COLO668 (cell line): Measurements from ENCODE around the gene TNFRSF19.

Source experiments
- DNase-seq: peaks from one replicate; lab custom pipeline; 2025; ENCODE audit not compliant: unreplicated experiment; lab: John Stamatoyannopoulos, UW

The TNFRSF19 gene

GRCh38 chr13:23714672-23715071 lies 144.5 kb downstream of the TNFRSF19 start:
- no peak for DNase-seq

DNA sequence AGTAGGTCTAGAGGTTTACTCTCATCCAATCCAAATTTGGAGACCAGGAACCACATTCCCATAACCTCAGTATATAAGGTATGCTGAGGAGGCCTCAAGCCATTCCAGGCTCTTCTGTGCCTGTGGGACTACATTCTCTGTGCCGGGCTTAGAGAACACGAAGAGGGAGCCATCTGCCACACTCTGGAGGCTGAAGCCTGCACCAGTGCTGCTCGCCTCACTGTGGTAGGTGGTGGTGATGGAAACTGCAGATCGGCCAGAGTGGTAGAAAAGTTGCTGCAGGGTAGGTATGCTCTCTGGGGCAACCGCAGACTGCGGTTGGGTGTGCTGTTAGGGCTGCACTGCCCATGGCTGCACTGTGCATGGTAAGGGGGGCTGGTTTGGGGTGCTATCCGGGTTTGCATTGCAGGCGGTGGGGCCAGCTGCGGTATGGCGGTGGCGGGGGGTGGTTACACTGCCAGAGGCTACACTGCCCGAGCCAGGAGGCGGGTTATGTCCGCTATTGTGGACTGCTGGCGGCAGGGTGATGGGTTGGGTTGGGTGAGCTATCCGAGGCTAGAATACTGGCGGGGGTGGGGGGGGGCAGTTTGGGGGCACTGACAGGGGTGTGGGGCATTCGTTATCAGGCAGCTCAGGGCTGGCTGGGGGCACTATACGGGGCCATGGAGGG lies 145.0 kb downstream of the TNFRSF19 start:
- no peak for DNase-seq

DNA sequence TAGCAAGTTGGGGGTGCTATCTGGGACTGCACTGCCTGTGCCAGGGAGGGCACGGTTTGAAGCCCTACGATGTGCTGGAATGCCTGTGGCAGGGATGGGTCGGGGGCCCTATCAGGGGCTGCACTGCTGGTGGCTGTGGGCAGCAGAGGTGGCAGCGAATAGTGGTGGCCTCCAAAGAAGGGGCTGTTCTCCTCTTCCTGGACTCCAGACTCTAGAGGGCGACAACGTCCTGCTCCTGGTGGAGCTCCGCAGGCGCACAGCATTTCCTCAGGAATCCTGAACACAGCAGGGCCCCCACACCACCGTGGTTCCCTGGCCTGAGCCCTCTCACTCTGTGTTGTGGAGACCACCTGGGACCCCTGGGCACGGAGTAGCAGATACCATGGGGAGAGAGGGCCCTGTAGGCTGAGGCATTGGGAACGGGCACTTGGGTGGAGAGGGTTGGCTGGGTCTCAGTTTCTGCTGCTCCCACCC lies 145.6 kb downstream of the TNFRSF19 start:
- DNase-seq, result peak; percentile 73

DNA sequence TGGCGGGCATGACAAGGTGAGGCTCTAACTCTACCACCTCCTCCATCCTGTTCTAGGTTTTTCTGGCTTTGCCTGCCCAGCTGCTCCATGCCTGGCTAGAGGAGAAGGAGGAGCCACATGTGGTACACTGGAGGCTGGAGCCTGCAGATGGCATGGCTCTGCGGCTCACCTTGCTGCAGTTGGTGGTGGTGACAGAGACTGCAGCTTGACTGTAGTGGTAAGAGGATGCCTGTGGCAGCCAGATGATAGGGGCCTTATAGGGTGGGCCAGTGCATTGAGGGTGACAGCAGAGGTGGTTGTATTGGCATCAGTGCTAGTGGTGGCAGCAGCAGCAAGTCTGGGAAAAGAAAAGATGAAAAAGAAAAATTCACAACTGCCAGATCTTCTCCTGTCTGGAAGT lies 146.2 kb downstream of the TNFRSF19 start:
- DNase-seq, result no peak

DNA sequence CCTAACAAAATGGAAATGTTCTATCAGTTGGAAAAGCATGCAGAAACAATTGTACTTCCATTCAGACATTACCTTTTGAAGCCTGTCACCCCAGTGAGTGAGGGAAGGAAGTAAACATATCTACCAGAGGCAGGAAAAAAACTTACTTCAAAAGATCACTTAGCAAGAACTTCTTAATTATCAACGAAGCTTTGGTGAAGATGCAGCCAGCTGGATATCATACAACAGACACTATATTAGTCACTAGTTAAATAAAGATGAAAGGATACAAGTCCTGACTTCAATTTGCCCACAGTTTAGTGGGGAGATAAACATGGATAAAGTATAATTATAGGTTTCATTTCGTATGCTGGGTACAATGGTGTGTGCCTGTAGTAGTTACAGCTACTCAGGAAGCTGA lies 148.8 kb downstream of the TNFRSF19 start:
- DNase-seq, result no peak

DNA sequence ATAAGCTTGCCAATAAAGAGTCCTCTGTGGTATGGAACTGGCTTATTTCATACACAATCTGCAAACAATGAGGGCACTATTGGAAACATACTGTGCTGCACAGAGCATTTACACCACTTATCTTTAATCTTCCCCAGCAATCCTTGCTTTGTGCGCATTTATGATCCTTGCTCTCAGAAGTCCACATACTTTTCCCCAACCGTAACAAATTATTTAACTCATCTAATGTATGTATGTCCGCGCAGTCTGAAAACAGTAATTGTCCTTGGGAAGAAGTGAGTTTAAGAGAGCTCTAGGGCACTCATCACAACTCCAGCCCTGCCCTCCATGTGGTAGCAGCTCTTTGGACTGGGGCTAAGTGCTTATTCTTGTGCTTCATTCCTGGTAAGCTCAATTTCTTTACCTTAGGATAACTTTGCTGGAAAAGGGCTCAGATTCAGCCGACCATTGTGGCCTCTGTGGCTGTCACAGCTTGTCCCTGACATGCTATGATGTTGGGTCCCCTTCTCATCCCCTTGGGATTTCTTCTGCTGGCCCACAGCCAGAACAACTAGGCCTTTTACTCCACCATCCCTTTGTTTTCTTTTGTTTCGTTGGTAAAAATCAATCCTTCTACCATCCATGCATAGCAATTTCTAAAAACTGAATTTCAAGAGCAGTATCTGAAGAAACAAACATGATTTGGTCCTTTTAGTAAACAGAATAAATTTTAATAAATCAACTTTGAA lies 152.7 kb downstream of the TNFRSF19 start:
- DNase-seq, result no peak

GRCh38 chr13:23723471-23723870 lies 153.3 kb downstream of the TNFRSF19 start:
- DNase-seq, result no peak

GRCh38 chr13:23724196-23724970 lies 154.2 kb downstream of the TNFRSF19 start:
- no peak for DNase-seq
